Mucosa of gallbladder (tissue), 1 donor: Measurements from ENCODE around the gene HOXB3. TPM values are rescaled to one million over a fixed set of nuclear protein-coding genes. Genes with fewer than 3 reads are reported as not detected.

Experiments used
- DNase-seq: peaks from one replicate; pipeline ENCODE4 v3.0.0-alpha.2; 2020; ENCODE audit warnings: low spot score
- total RNA-seq: library from RNA; stranded (reverse); gene quantifications from one replicate; pipeline ENCODE4 v1.2.1, GENCODE V29; 2021
- donor health status: DM: no; HTN: no; CAD: no.

The HOXB3 gene
- total RNA-seq, 1 donor from 2014 or later = 17.2 TPM

DNA sequence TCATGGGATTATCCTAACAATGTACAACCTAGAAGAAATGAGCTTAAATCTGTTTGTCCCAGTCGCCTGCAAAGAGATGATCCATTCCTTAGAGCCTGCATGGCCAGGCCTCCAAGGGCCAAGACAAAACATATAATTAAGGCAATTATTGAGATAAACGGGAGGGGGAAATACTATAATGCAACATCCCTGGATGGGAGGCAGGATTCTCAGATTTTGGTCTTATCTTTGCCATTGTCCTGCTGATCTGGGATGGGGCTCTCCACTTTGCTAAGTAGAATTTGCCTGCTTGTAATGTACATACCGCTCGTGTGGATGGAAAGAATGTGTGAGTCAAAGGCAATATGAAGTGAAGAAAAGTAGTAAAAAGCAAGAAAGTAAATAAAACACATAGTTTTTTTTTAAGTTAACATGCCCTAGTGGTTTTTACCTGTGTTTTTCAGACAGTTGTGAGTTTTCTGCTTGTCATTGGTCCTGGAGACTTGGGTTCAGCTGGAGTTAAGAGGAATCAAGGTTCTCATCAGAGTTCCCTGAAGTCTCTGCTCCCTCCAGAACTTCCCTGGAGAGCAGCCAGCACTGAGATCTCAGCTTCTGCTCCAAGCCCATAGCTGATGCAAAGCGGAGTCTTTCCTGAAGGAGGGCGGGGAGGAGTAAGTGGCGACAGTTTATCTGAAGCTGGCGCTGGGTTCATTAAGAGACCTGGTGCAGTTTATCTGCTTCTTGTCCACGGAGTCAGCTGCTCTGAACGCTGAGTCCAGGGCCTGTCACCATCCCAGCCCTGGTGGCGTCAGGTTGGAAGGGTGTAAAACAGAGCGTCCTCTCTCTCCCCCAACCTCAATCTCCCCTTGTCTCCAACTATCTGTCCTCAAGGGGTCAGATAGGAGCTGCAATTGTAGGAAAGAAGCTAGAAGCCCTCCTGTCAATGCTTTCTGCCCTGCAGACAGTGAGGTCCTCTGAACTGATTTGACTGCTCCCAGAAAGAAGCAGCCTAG, 89.3 kb downstream of the HOXB3 start:
- no peak for DNase-seq

DNA sequence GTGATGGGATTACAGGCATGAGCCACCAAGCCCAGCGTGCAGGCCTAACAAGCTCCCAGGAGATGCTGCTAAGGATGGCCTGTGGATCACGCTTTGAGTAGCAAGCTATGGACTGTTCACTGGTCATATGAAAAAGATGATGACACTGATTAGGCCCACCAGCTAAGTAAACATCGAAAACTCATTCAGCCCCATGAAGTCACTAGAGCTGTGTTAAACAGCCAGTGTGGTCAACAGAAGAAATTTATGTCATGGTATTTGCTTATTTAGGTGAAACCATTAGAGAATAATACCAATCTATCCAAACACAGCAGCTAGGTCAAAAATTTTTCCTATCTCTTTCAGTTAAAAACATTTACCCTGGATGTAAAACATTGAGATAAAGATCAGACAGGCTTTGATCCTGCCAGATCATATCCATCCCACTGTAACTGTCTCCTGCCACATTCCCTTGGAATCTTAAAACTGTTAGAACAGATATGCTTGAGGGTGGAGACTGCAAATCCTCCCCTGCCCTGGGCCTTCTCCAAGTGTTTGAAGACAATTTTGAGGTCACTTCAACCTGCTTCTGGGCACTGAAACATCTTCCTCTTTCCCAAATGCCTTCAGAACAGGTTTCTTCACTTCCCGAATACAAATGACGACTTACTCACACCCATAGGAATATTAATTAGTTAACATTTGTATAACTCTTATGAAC, 90.2 kb downstream of the HOXB3 start:
- no peak for DNase-seq

GRCh38 chr17:48499248-48499647, 90.8 kb downstream of the HOXB3 start:
- no peak for DNase-seq

Other genes starting within 250 kb of the HOXB3 start
- gene SKAP1, start 160.0 kb downstream of the HOXB3 start, total RNA-seq = 5.4 TPM
- not detected for gene HOXB1, start 59.2 kb downstream of the HOXB3 start, total RNA-seq
- 23.4 TPM for gene HOXB2, start 45.1 kb downstream of the HOXB3 start, total RNA-seq
- 6.4 TPM for gene HOXB4, start 11.9 kb downstream of the HOXB3 start, total RNA-seq
- gene HOXB5, start 3.5 kb upstream of the HOXB3 start, total RNA-seq = 0.49 TPM
- gene HOXB6, start 14.7 kb upstream of the HOXB3 start, total RNA-seq = 2.0 TPM
- 0.92 TPM for gene HOXB7, start 20.8 kb upstream of the HOXB3 start, total RNA-seq
- gene HOXB8, start 25.1 kb upstream of the HOXB3 start, total RNA-seq = not detected
- gene HOXB9, start 36.1 kb upstream of the HOXB3 start, total RNA-seq = 0.26 TPM
- gene PRAC1, start 132.3 kb upstream of the HOXB3 start, total RNA-seq = not detected
- gene PRAC2, start 132.9 kb upstream of the HOXB3 start, total RNA-seq = not detected
- 0.12 TPM for gene HOXB13, start 138.5 kb upstream of the HOXB3 start, total RNA-seq
- 5.1 TPM for gene TTLL6, start 227.0 kb upstream of the HOXB3 start, total RNA-seq
- gene CALCOCO2, start 240.8 kb upstream of the HOXB3 start, total RNA-seq = 163 TPM